Nephron (organoid): ENCODE data around the gene NTRK2.

ENCODE experiments used
- H3K27ac Mint-ChIP-seq, 3 experiments: 2 replicates each; pipeline ENCODE4 v1.8.0; 2020; ENCODE audit warnings: mixed read lengths in 3 of 3, mild to moderate bottlenecking in 2 of 3, moderate library complexity in 1 of 3
- H3K27me3 Mint-ChIP-seq: 2 replicates; pipeline ENCODE4 v1.8.0; 2021; ENCODE audit warnings: low read depth, mild to moderate bottlenecking, moderate library complexity, mixed read lengths
- H3K36me3 Mint-ChIP-seq: 2 replicates; pipeline ENCODE4 v1.8.0; 2020; ENCODE audit warnings: low read depth, mixed read lengths
- H3K4me1 Mint-ChIP-seq: 2 replicates; pipeline ENCODE4 v1.8.0; 2020; ENCODE audit warnings: mixed read lengths
- H3K4me3 Mint-ChIP-seq, 3 experiments: 2 replicates each; pipeline ENCODE4 v1.8.0; 2020; ENCODE audit warnings: mild to moderate bottlenecking in 3 of 3, mixed read lengths in 3 of 3, moderate library complexity in 2 of 3
- H3K9me3 Mint-ChIP-seq: 2 replicates; pipeline ENCODE4 v1.8.0; 2020; ENCODE audit warnings: mixed read lengths
- TF ChIP-seq, protein P1 (sequence below), 3 experiments: fragments of 200-600 bp; sonication (generic); IDR thresholded peaks; one replicate each; pipeline ENCODE4 v1.5.0; 2021; ENCODE audit warnings: antibody characterized with exemption in 3 of 3; ENCODE audit not compliant: unreplicated experiment in 3 of 3

Gene NTRK2

GRCh38 chr9:84818791-84819190, 149.3 kb downstream of the NTRK2 start:
- peak overlapping the region; percentile 45 to 84 (median 79) for H3K27ac Mint-ChIP-seq
- peaks cover 56% of the 10 kb centered on the region for H3K4me1 Mint-ChIP-seq
- no peaks in the 10 kb centered on the region for H3K9me3 Mint-ChIP-seq
- H3K4me3 Mint-ChIP-seq = peak overlapping the region in 1 of 3 experiments; percentile 17
- peaks cover 4% of the 10 kb centered on the region for H3K27me3 Mint-ChIP-seq
- TF ChIP-seq, protein P1, sequence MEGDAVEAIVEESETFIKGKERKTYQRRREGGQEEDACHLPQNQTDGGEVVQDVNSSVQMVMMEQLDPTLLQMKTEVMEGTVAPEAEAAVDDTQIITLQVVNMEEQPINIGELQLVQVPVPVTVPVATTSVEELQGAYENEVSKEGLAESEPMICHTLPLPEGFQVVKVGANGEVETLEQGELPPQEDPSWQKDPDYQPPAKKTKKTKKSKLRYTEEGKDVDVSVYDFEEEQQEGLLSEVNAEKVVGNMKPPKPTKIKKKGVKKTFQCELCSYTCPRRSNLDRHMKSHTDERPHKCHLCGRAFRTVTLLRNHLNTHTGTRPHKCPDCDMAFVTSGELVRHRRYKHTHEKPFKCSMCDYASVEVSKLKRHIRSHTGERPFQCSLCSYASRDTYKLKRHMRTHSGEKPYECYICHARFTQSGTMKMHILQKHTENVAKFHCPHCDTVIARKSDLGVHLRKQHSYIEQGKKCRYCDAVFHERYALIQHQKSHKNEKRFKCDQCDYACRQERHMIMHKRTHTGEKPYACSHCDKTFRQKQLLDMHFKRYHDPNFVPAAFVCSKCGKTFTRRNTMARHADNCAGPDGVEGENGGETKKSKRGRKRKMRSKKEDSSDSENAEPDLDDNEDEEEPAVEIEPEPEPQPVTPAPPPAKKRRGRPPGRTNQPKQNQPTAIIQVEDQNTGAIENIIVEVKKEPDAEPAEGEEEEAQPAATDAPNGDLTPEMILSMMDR (IDR thresholded peaks at IDR 0.05; ENCODE audit: unreplicated experiment in 3 of 3) = no peak
- H3K36me3 Mint-ChIP-seq = no peaks in the 10 kb centered on the region

GRCh38 chr9:84819491-84819991, 150.0 kb downstream of the NTRK2 start:
- no peaks in the 10 kb centered on the region for H3K9me3 Mint-ChIP-seq
- TF ChIP-seq, protein P1 (IDR thresholded peaks at IDR 0.05; ENCODE audit: unreplicated experiment in 3 of 3) = no peak
- no peaks in the 10 kb centered on the region for H3K36me3 Mint-ChIP-seq
- peaks cover 4% of the 10 kb centered on the region for H3K27me3 Mint-ChIP-seq
- H3K27ac Mint-ChIP-seq = peak overlapping the region; percentile 45 to 84 (median 79)
- peaks cover 55% of the 10 kb centered on the region for H3K4me1 Mint-ChIP-seq
- no peak overlapping the region for H3K4me3 Mint-ChIP-seq

DNA sequence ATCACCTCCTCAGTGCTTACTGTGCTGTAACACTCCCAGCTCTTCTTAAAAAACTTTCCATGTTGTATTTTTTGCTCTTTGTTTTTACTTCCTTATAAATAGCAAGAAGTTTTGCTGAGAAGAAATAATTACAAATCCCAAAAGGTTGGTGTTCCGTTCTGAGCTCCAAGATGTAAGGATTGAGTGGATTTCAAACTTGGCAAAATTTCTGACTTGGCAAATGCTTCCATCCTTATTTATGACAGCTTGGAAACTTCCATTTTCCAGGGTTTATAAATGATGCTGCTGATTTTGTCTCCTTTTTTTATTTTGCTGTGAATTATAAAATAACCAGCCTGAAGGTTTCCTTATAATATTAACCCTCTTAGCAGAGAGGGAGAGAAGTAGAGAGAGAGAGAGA, 151.9 kb downstream of the NTRK2 start:
- peaks cover 53% of the 10 kb centered on the region for H3K4me1 Mint-ChIP-seq
- H3K9me3 Mint-ChIP-seq = no peaks in the 10 kb centered on the region
- H3K36me3 Mint-ChIP-seq = no peaks in the 10 kb centered on the region
- H3K27ac Mint-ChIP-seq = peak overlapping the region in 2 of 3 experiments; percentile 89 to 90
- H3K4me3 Mint-ChIP-seq = peak overlapping the region in 1 of 3 experiments; percentile 38
- TF ChIP-seq, protein P1 (IDR thresholded peaks at IDR 0.05; ENCODE audit: unreplicated experiment in 3 of 3) = no peak
- peaks cover 8% of the 10 kb centered on the region for H3K27me3 Mint-ChIP-seq

DNA sequence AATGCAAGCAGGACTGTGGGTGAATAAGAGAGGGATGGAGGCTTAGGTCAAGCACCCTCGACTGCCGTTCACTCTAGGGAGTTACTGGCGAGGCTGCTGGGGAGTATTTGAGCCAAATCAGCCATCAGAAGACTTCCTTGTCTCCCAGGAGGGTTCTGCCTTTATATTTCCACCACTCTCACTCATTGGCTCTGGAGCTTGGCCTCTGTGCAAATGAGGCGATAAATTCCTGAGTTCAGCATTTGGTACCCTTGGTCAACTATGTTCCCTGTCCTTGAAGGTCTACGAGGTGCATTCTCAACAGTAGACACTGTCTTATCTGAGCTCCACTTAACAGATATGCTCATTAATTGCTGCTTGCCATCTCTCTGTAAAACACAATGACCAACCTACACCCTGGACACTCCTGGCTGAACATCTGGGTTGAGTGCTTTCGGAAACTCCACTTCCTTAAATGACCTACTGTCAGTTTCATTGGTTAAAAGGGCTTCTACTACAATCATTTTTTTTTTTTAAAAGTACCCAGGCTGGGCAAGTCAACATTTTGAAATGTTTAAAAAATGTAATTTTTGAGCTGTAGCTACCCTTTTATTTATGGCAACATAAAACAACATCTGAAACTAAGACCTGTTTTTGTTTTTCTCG, 153.2 kb downstream of the NTRK2 start:
- Mint-ChIP-seq H3K27me3 (peaks cover 8% of the 10 kb centered on the region), H3K9me3 (no peaks in the 10 kb centered on the region), H3K4me1 (peaks cover 62% of the 10 kb centered on the region), H3K4me3 (no peak overlapping the region), H3K36me3 (no peaks in the 10 kb centered on the region), H3K27ac (peak overlapping the region in 2 of 3 experiments; percentile 39 to 90)
- TF ChIP-seq, protein P1 (IDR thresholded peaks at IDR 0.05; ENCODE audit: unreplicated experiment in 3 of 3) = no peak

DNA sequence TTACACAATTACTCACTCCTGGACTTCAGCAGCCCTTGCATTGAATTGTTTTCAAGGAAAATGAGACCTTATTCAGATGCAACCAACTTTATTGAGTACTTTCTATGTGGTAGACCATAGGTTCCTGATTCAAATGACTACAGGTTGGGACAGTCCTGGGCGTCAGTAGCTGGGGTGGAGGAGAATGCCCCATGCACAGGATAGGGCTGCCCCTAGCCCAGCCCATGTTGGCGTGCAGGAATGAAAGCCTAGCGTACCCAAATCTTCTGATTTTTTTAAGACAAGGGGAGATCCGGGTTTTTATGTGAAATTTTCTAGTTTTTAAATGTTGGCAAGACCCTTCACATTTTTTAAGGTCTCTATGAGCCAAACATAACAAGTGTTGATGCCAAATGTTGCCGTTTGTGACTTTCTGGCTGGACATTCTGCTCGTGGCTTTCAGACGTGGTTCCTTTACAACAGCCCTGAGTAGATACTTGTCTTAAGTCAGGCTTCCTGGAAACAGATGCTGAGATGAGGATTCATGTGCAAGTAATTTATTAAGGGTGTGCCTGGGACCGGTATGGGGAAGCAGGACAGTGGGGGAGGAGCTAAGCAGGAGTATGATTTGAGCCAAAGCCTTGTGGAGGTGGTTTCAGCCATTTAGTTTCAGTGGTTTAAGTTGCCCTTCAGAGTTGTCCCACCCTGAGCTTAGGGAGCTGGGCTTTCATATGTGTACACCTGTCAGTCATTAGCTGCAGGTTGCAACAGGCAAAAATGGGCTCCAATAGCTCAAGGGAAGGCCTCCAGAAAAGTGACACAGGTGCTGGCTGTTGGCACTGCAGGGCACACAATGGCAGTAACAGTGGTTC, 154.1 kb downstream of the NTRK2 start:
- H3K27ac Mint-ChIP-seq = peak overlapping the region in 2 of 3 experiments; percentile 63 to 90
- peak overlapping the region in 2 of 3 experiments; percentile 20 to 29 for H3K4me3 Mint-ChIP-seq
- H3K27me3 Mint-ChIP-seq = peaks cover 8% of the 10 kb centered on the region
- no peaks in the 10 kb centered on the region for H3K9me3 Mint-ChIP-seq
- no peaks in the 10 kb centered on the region for H3K36me3 Mint-ChIP-seq
- H3K4me1 Mint-ChIP-seq = peaks cover 68% of the 10 kb centered on the region
- TF ChIP-seq, protein P1 (IDR thresholded peaks at IDR 0.05; ENCODE audit: unreplicated experiment in 3 of 3) = no peak
